ENCODE results near the gene WNT4. TPM values are rescaled to one million over a fixed set of nuclear protein-coding genes. Genes with fewer than 3 reads are reported as not detected.

The WNT4 gene
- total RNA-seq, 1 donor from 2014 or later, result not detected

GRCh38 chr1:22131062-22131461 is 11.8 kb downstream of the WNT4 start:
- H3K27ac Mint-ChIP-seq, result no peak overlapping the region
- no peaks in the 10 kb centered on the region for H3K36me3 Mint-ChIP-seq (ENCODE audit: low read depth)
- intact Hi-C loops (cut with micrococcal nuclease), result loop anchor here (5.0 to 10.0 kb wide), 2 partner anchors 144 to 511 kb away; partner anchors contain the start of gene C1QC
- peaks cover 2% of the 10 kb centered on the region for H3K27me3 Mint-ChIP-seq
- no peaks in the 10 kb centered on the region for H3K4me1 Mint-ChIP-seq
- no peak overlapping the region for H3K4me3 Mint-ChIP-seq
- H3K9me3 Mint-ChIP-seq, result no peaks in the 10 kb centered on the region
- no peak for DNase-seq

- Mint-ChIP-seq H3K4me1 (no peaks in the 10 kb centered on the region), H3K9me3 (no peaks in the 10 kb centered on the region), H3K4me3 (no peak overlapping the region), H3K27me3 (no peaks in the 10 kb centered on the region), H3K27ac (no peak overlapping the region), H3K36me3 (ENCODE audit: low read depth) (no peaks in the 10 kb centered on the region)
- no peak for DNase-seq
- intact Hi-C loops (cut with micrococcal nuclease), result loop anchor here (5.0 to 10.0 kb wide), 2 partner anchors 145 to 513 kb away; partner anchors contain the start of gene C1QC
These were observed 13.3 kb downstream of the WNT4 start for GRCh38 chr1:22129501-22130117.

- H3K36me3 Mint-ChIP-seq (ENCODE audit: low read depth), result no peaks in the 10 kb centered on the region
- H3K27me3 Mint-ChIP-seq, result no peaks in the 10 kb centered on the region
- intact Hi-C loops (cut with micrococcal nuclease), result no loop called here
- no peak for DNase-seq
- H3K4me1 Mint-ChIP-seq, result no peaks in the 10 kb centered on the region
- no peak overlapping the region for H3K27ac Mint-ChIP-seq
- no peaks in the 10 kb centered on the region for H3K9me3 Mint-ChIP-seq
- no peak overlapping the region for H3K4me3 Mint-ChIP-seq
These were observed 14.5 kb downstream of the WNT4 start for GRCh38 chr1:22128392-22128791.

- Mint-ChIP-seq H3K27ac (no peak overlapping the region), H3K27me3 (no peaks in the 10 kb centered on the region), H3K36me3 (ENCODE audit: low read depth) (no peaks in the 10 kb centered on the region), H3K4me3 (no peak overlapping the region), H3K4me1 (no peaks in the 10 kb centered on the region), H3K9me3 (no peaks in the 10 kb centered on the region)
- intact Hi-C loops (cut with micrococcal nuclease), result no loop called here
- DNase-seq, result no peak
These were observed 15.2 kb downstream of the WNT4 start for GRCh38 chr1:22127731-22128130.

DNA sequence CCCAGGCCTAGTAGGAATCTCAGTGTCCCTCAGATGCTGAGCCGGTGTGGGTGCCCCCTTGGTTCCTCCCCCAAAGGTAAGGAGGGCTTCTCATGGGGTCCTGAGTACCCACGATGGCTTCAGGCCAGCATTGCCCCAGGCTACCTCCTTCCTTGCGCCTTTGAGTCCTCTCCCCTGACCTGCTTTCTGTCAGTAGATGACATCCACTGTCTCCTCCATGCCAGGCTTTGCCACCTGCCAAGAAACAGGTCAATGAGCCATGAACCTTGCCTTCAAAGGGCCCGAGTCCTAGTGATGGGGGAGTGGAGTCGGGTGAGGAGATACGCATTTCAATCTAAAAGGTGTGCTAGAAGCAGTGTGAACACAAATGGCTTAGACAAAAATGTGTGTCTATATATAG is 15.6 kb downstream of the WNT4 start:
- intact Hi-C loops (cut with micrococcal nuclease), result no loop called here
- Mint-ChIP-seq H3K9me3 (no peaks in the 10 kb centered on the region), H3K4me1 (no peaks in the 10 kb centered on the region), H3K4me3 (no peak overlapping the region), H3K36me3 (ENCODE audit: low read depth) (no peaks in the 10 kb centered on the region), H3K27me3 (no peaks in the 10 kb centered on the region), H3K27ac (no peak overlapping the region)
- DNase-seq, result no peak

DNA sequence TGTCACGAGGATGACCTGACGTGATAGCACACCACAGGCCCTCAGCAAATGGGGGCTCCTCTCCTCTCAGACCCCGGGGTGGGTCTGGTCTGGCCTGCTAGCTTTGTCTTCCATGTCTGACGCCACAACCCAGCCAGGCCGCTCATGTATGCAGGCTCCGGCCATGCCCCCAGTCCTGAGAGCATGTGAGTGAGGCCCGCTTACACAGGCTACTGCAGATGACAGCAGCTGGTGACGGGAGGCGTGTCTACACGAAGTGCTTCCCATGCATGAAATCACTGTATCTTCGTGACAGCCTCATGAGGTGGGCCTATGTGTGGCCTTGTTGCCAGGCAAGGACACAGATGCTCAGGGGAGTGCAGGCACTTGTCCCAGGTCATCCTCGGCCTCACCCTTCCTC is 16.4 kb downstream of the WNT4 start:
- Mint-ChIP-seq H3K36me3 (ENCODE audit: low read depth) (no peaks in the 10 kb centered on the region), H3K27me3 (no peaks in the 10 kb centered on the region), H3K4me3 (no peak overlapping the region), H3K27ac (no peak overlapping the region), H3K9me3 (no peaks in the 10 kb centered on the region), H3K4me1 (no peaks in the 10 kb centered on the region)
- intact Hi-C loops (cut with micrococcal nuclease), result no loop called here
- no peak for DNase-seq

GRCh38 chr1:22124592-22125229 is 18.2 kb downstream of the WNT4 start:
- Mint-ChIP-seq H3K27me3 (no peaks in the 10 kb centered on the region), H3K4me3 (no peak overlapping the region), H3K4me1 (no peaks in the 10 kb centered on the region), H3K36me3 (ENCODE audit: low read depth) (peaks cover 4% of the 10 kb centered on the region), H3K27ac (no peak overlapping the region), H3K9me3 (no peaks in the 10 kb centered on the region)
- intact Hi-C loops (cut with micrococcal nuclease), result no loop called here
- DNase-seq, result no peak

DNA sequence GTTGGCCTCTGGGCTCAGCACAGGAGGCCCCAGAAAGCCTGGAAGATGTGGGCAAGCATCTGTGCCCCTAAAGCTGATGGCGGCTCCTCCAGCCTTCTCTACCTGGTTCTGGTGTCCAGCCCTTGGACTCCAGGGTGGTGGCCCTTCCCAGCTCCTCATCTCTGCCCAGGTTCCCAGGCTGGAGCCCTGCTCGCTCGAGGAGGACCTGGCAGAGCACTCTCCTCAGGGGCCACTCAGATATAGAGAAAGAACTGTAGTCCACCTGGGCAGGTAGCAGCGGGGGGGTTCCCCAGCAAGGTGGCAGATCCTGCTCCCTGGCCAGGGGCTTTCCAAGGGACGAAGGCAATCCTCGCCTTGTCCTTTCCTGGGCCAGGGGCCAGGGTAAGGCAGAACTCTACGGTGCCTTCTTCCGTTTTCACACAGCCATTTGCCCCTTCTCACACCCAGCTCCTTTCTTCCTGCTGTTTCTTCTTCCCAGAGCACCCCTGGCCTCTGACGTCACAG is 18.9 kb downstream of the WNT4 start:
- Mint-ChIP-seq H3K4me1 (no peaks in the 10 kb centered on the region), H3K27ac (no peak overlapping the region), H3K9me3 (no peaks in the 10 kb centered on the region), H3K4me3 (no peak overlapping the region), H3K36me3 (ENCODE audit: low read depth) (peaks cover 4% of the 10 kb centered on the region), H3K27me3 (no peaks in the 10 kb centered on the region)
- DNase-seq, result no peak
- intact Hi-C loops (cut with micrococcal nuclease), result no loop called here

GRCh38 chr1:22123071-22123390 is 19.9 kb downstream of the WNT4 start:
- Mint-ChIP-seq H3K27ac (no peak overlapping the region), H3K9me3 (no peaks in the 10 kb centered on the region), H3K36me3 (ENCODE audit: low read depth) (peaks cover 7% of the 10 kb centered on the region), H3K4me1 (no peaks in the 10 kb centered on the region), H3K27me3 (no peaks in the 10 kb centered on the region), H3K4me3 (no peak overlapping the region)
- no peak for DNase-seq
- intact Hi-C loops (cut with micrococcal nuclease), result no loop called here

GRCh38 chr1:22122273-22123070 is 20.4 kb downstream of the WNT4 start:
- no peak overlapping the region for H3K27ac Mint-ChIP-seq
- H3K9me3 Mint-ChIP-seq, result no peaks in the 10 kb centered on the region
- no peaks in the 10 kb centered on the region for H3K27me3 Mint-ChIP-seq
- no peaks in the 10 kb centered on the region for H3K4me1 Mint-ChIP-seq
- intact Hi-C loops (cut with micrococcal nuclease), result no loop called here
- DNase-seq, result no peak
- no peak overlapping the region for H3K4me3 Mint-ChIP-seq
- peaks cover 7% of the 10 kb centered on the region for H3K36me3 Mint-ChIP-seq (ENCODE audit: low read depth)

- H3K9me3 Mint-ChIP-seq, result no peaks in the 10 kb centered on the region
- H3K27ac Mint-ChIP-seq, result no peak overlapping the region
- no peaks in the 10 kb centered on the region for H3K4me1 Mint-ChIP-seq
These were observed 21.4 kb downstream of the WNT4 start for GRCh38 chr1:22121421-22121911.

GRCh38 chr1:22120469-22120790 is 22.5 kb downstream of the WNT4 start:
- no peak overlapping the region for H3K27ac Mint-ChIP-seq
- H3K4me1 Mint-ChIP-seq, result no peaks in the 10 kb centered on the region

More at GRCh38 chr1:22121421-22121911, 21.4 kb downstream of the WNT4 start:
- H3K4me3 Mint-ChIP-seq, result no peak overlapping the region
- no peak for DNase-seq
- intact Hi-C loops (cut with micrococcal nuclease), result no loop called here
- no peaks in the 10 kb centered on the region for H3K27me3 Mint-ChIP-seq
- H3K36me3 Mint-ChIP-seq (ENCODE audit: low read depth), result peaks cover 7% of the 10 kb centered on the region

DNA sequence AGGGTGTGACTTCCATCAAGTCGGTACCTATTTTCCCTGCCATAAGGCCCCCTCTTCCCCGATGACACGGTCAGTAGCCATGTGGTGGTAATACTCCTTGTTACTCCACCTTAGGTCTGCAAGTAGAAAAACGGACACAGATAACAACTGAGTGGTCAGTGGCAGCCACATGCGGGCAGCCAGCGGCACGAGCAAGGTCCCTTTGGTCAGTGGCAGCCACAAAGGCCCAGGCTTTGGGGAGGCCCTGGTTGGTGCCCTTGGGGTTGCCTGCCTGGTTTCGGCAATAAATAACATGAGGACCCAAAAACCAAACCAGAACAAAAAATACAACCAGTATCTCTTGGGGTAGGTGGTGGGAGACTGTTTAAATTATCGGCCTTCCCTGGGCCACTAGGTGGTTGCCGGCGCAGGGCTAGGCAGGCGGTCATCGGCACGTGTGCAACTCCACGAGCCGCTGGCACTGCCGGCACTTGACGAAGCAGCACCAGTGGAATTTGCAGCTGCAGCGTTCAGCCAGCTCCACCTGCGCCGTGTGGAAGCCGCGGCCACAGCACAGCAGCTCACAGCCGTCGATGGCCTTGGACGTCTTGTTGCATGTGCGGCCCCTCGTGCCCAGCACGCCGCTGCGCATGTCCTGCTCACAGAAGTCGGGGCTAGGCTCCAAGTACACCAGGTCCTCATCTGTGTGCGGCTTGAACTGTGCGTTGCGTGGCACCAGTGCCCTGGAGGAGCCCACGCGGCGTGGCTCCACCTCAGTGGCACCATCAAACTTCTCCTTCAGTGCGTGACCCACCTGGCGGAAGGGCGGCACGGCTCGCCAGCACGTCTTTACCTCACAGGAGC is 23.1 kb downstream of the WNT4 start:
- intact Hi-C loops (cut with micrococcal nuclease), result no loop called here
- no peak overlapping the region for H3K27ac Mint-ChIP-seq
- no peak for DNase-seq
- H3K36me3 Mint-ChIP-seq (ENCODE audit: low read depth), result peaks cover 9% of the 10 kb centered on the region
- H3K27me3 Mint-ChIP-seq, result no peaks in the 10 kb centered on the region
- peaks cover 2% of the 10 kb centered on the region for H3K4me1 Mint-ChIP-seq
- no peak overlapping the region for H3K4me3 Mint-ChIP-seq
- no peaks in the 10 kb centered on the region for H3K9me3 Mint-ChIP-seq

More at GRCh38 chr1:22120469-22120790, 22.5 kb downstream of the WNT4 start:
- no peaks in the 10 kb centered on the region for H3K9me3 Mint-ChIP-seq
- H3K4me3 Mint-ChIP-seq, result no peak overlapping the region
- H3K36me3 Mint-ChIP-seq (ENCODE audit: low read depth), result peaks cover 7% of the 10 kb centered on the region
- H3K27me3 Mint-ChIP-seq, result no peaks in the 10 kb centered on the region
- intact Hi-C loops (cut with micrococcal nuclease), result no loop called here
- no peak for DNase-seq

Data from activated CD4-positive, alpha-beta T cell treated with anti-CD3 and anti-CD28 coated beads, Interleukin-2, amount 10 ng/mL, durations not matched to agents 24 days and 14 days (primary cell).